Measurements from ENCODE around the gene METTL15. TPM values are rescaled to one million over a fixed set of nuclear protein-coding genes. Genes with fewer than 3 reads are reported as not detected.
"Not testable (repeated sequence)": the region's sequence is repeated elsewhere in the genome, so short reads cannot be mapped to it uniquely, and the experiment has no call there.

The METTL15 gene
- total and polyA plus RNA-seq, 2 donors (not counting 1 experiment from before 2014, with no cell fraction given): 3.9 to 19.7 TPM

DNA sequence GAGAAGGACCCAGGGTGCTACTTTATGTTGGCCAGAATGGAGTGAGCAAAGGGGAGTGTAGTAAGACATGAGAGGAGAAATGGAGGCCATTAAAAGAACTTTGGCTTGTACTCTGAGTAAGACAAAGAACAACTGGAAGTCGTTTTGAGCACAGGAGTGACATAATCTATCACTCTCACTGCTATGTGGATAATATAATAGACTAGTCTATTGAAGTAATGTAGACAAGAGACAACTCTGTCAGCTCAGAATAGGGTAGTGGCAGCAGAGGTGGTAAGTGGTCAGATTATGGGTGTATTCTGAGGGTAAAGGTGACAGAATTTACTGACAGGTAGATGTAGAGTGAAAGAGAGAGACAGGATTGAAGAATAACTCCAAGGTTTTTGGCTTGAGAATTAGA, 8.5 kb upstream of the METTL15 start:
- Mint-ChIP-seq H3K27me3 (no peaks in the 10 kb centered on the region), H3K9me3 (ENCODE audit: insufficient read depth) (no peaks in the 10 kb centered on the region), H3K27ac (no peak overlapping the region), H3K4me1 (no peaks in the 10 kb centered on the region), H3K4me3 (no peak overlapping the region)
- Histone ChIP-seq H3K27me3 (replicated peaks in 1 of 4; ENCODE audit: control extremely low read depth in 1 of 4, control insufficient read depth in 3 of 4, insufficient read depth in 4 of 4, low read length in 3 of 4) (no peaks in the 10 kb centered on the region), H3K36me3 (replicated peaks in 1 of 2; ENCODE audit: control extremely low read depth in 1 of 2, control insufficient read depth in 1 of 2, extremely low read depth in 1 of 2, insufficient read depth in 2 of 2, low read length in 1 of 2) (peaks cover 0 to 2% of the 10 kb centered on the region in 2 experiments), H3K9me3 (ENCODE audit: control extremely low read depth in 1 of 3, control insufficient read depth in 2 of 3, insufficient read depth in 1 of 3, low read length in 2 of 3) (no peaks in the 10 kb centered on the region), H4K20me1 (ENCODE audit: control insufficient read depth, insufficient read depth, low read length, poor library complexity, severe bottlenecking) (no peaks in the 10 kb centered on the region), H3K4me3 (ENCODE audit: control extremely low read depth in 1 of 5, extremely low read depth in 1 of 5, insufficient read depth in 1 of 5, low read depth in 2 of 5, low read length in 4 of 5) (no peak overlapping the region), H3K9ac (ENCODE audit: low read length) (no peak overlapping the region), H3K27ac (ENCODE audit: low read length in 2 of 2) (no peak overlapping the region), H3K4me1 (ENCODE audit: control insufficient read depth in 2 of 2, insufficient read depth in 2 of 2, low read length in 2 of 2) (no peaks in the 10 kb centered on the region), H2AFZ (ENCODE audit: insufficient read depth, low read depth, low read length, poor library complexity, severe bottlenecking) (no peak overlapping the region), H3K4me2 (replicated peaks; ENCODE audit: low read depth, low read length, poor library complexity, severe bottlenecking) (no peak overlapping the region), H3K79me2 (ENCODE audit: control insufficient read depth, insufficient read depth, low read length) (peaks cover 33% of the 10 kb centered on the region)
- ATAC-seq (ENCODE audit: low read depth) (no peak), DNase-seq (no peak)
- ChIA-PET CTCF (no interaction called here), POLR2A (no interaction called here)
- no CpG with 5 or more reads among the region's 1 CpG for WGBS (ENCODE audit: insufficient coverage)
- no peak for TF ChIP-seq EZH2 (IDR thresholded peaks at IDR 0.05; ENCODE audit: borderline replicate concordance, insufficient read depth, low read depth, low read length, poor library complexity, severe bottlenecking)
- TF ChIP-seq, protein P1, sequence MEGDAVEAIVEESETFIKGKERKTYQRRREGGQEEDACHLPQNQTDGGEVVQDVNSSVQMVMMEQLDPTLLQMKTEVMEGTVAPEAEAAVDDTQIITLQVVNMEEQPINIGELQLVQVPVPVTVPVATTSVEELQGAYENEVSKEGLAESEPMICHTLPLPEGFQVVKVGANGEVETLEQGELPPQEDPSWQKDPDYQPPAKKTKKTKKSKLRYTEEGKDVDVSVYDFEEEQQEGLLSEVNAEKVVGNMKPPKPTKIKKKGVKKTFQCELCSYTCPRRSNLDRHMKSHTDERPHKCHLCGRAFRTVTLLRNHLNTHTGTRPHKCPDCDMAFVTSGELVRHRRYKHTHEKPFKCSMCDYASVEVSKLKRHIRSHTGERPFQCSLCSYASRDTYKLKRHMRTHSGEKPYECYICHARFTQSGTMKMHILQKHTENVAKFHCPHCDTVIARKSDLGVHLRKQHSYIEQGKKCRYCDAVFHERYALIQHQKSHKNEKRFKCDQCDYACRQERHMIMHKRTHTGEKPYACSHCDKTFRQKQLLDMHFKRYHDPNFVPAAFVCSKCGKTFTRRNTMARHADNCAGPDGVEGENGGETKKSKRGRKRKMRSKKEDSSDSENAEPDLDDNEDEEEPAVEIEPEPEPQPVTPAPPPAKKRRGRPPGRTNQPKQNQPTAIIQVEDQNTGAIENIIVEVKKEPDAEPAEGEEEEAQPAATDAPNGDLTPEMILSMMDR (IDR thresholded peaks at IDR 0.05): no peak
- intact Hi-C loops (cut with micrococcal nuclease): no loop called here

DNA sequence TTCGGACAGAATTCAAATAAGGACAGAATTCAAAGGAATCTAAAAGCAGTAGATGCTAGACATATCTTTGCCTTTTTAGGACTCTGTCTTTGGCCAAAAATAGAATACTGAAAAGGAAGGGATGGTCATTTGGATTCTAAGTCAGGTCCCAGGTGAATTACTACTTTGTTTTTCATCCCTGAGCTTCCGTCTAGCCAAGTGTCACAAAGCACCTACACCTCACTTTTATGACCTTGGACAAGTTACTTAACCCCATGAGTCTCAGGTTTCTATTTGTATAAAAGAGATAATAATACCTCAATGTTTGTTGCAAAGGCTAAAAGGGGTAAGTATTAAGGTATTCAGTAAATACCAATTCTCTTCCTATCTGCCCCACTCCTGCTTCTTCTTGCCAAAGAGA, 7.5 kb upstream of the METTL15 start:
- intact Hi-C loops (cut with micrococcal nuclease): no loop called here
- Histone ChIP-seq H3K4me3 (ENCODE audit: control extremely low read depth in 1 of 5, extremely low read depth in 1 of 5, insufficient read depth in 1 of 5, low read depth in 2 of 5, low read length in 4 of 5) (no peak overlapping the region), H3K4me1 (ENCODE audit: control insufficient read depth in 2 of 2, insufficient read depth in 2 of 2, low read length in 2 of 2) (no peaks in the 10 kb centered on the region), H2AFZ (ENCODE audit: insufficient read depth, low read depth, low read length, poor library complexity, severe bottlenecking) (no peak overlapping the region), H3K9me3 (ENCODE audit: control extremely low read depth in 1 of 3, control insufficient read depth in 2 of 3, insufficient read depth in 1 of 3, low read length in 2 of 3) (no peaks in the 10 kb centered on the region), H3K36me3 (replicated peaks in 1 of 2; ENCODE audit: control extremely low read depth in 1 of 2, control insufficient read depth in 1 of 2, extremely low read depth in 1 of 2, insufficient read depth in 2 of 2, low read length in 1 of 2) (peaks cover 0 to 2% of the 10 kb centered on the region in 2 experiments), H3K27me3 (replicated peaks in 1 of 4; ENCODE audit: control extremely low read depth in 1 of 4, control insufficient read depth in 3 of 4, insufficient read depth in 4 of 4, low read length in 3 of 4) (no peaks in the 10 kb centered on the region), H3K79me2 (ENCODE audit: control insufficient read depth, insufficient read depth, low read length) (peaks cover 37% of the 10 kb centered on the region), H3K27ac (ENCODE audit: low read length in 2 of 2) (no peak overlapping the region), H3K9ac (ENCODE audit: low read length) (no peak overlapping the region), H3K4me2 (replicated peaks; ENCODE audit: low read depth, low read length, poor library complexity, severe bottlenecking) (no peak overlapping the region), H4K20me1 (ENCODE audit: control insufficient read depth, insufficient read depth, low read length, poor library complexity, severe bottlenecking) (no peaks in the 10 kb centered on the region)
- no peak overlapping the region for H3K4me3 Mint-ChIP-seq
- H3K27me3 Mint-ChIP-seq: no peaks in the 10 kb centered on the region
- POLR2A ChIA-PET: no interaction called here
- no peaks in the 10 kb centered on the region for H3K4me1 Mint-ChIP-seq
- no peak overlapping the region for H3K27ac Mint-ChIP-seq
- no peaks in the 10 kb centered on the region for H3K9me3 Mint-ChIP-seq (ENCODE audit: insufficient read depth)
- DNase-seq (no peak), ATAC-seq (ENCODE audit: low read depth) (no peak)
- TF ChIP-seq EZH2 (IDR thresholded peaks at IDR 0.05; ENCODE audit: borderline replicate concordance, insufficient read depth, low read depth, low read length, poor library complexity, severe bottlenecking): no peak
- TF ChIP-seq, protein P1 (IDR thresholded peaks at IDR 0.05): no peak
- CTCF ChIA-PET: interaction anchor here (0.6 kb wide), 1 partner anchor 11 kb away, joined by 6 read pairs; no protein-coding TSS in a partner anchor
- WGBS (ENCODE audit: insufficient coverage): no CpG with 5 or more reads among the region's 2 CpGs

- POLR2A ChIA-PET, H3K4me1 Mint-ChIP-seq: not testable (repeated sequence)
Measured at GRCh38 chr11:28102300-28102699, 5.9 kb upstream of the METTL15 start.

More at GRCh38 chr11:28102300-28102699, 5.9 kb upstream of the METTL15 start:
- H3K4me2 ChIP-seq (replicated peaks; ENCODE audit: low read depth, low read length, poor library complexity, severe bottlenecking); H3K4me1 ChIP-seq (ENCODE audit: control insufficient read depth in 2 of 2, insufficient read depth in 2 of 2, low read length in 2 of 2); H3K9ac ChIP-seq (ENCODE audit: low read length); H3K27me3 ChIP-seq (replicated peaks in 1 of 4; ENCODE audit: control extremely low read depth in 1 of 4, control insufficient read depth in 3 of 4, insufficient read depth in 4 of 4, low read length in 3 of 4); intact Hi-C loops (cut with micrococcal nuclease); CTCF ChIA-PET; H3K27ac ChIP-seq (ENCODE audit: low read length in 2 of 2); H4K20me1 ChIP-seq (ENCODE audit: control insufficient read depth, insufficient read depth, low read length, poor library complexity, severe bottlenecking); DNase-seq; H3K9me3 Mint-ChIP-seq (ENCODE audit: insufficient read depth); H3K27ac Mint-ChIP-seq; ATAC-seq (ENCODE audit: low read depth); H3K9me3 ChIP-seq (ENCODE audit: control extremely low read depth in 1 of 3, control insufficient read depth in 2 of 3, insufficient read depth in 1 of 3, low read length in 2 of 3); H2AFZ ChIP-seq (ENCODE audit: insufficient read depth, low read depth, low read length, poor library complexity, severe bottlenecking); H3K4me3 Mint-ChIP-seq; H3K36me3 ChIP-seq (replicated peaks in 1 of 2; ENCODE audit: control extremely low read depth in 1 of 2, control insufficient read depth in 1 of 2, extremely low read depth in 1 of 2, insufficient read depth in 2 of 2, low read length in 1 of 2); H3K4me3 ChIP-seq (ENCODE audit: control extremely low read depth in 1 of 5, extremely low read depth in 1 of 5, insufficient read depth in 1 of 5, low read depth in 2 of 5, low read length in 4 of 5); H3K27me3 Mint-ChIP-seq: not testable (repeated sequence)
- WGBS (ENCODE audit: insufficient coverage): no CpG with 5 or more reads among the region's 4 CpGs
- H3K79me2 ChIP-seq (ENCODE audit: control insufficient read depth, insufficient read depth, low read length): peaks cover 48% of the 10 kb centered on the region
